ENCODE measurements around the gene SMIM44.

DNA sequence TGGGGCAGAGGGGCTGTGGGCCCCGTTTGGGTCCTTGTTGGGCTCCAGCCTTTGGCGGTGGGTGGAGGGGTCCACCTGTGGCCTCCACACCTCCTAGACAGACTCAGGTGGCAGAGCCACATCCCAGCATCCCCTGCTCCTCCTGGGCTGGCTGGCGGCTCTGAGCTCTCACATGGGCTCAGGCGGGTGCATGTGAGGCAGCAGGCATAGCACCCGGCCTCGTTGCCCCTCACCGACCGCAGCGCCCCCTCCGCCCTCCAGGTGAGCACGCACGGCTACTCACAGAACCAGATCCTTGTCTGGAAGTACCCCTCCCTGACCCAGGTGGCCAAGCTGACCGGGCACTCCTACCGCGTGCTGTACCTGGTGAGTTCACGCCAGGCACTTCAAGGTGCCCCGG, 49.8 kb upstream of the SMIM44 start:
- TF ChIP-seq ZNF274 (IDR thresholded peaks at IDR 0.05; ENCODE audit: low read depth, low read length) (no peak), YY1 (IDR thresholded peaks at IDR 0.05; ENCODE audit: insufficient read depth, insufficient read length) (no peak)
